DND-41 (cell line): Measurements from ENCODE around the gene ORC1.

Experiments used
- EZH2 ChIP-seq: IDR thresholded peaks from 3 replicates; pipeline ENCODE4 v1.6.1; 2012; ENCODE audit warnings: borderline replicate concordance, low read depth, mild to moderate bottlenecking, moderate library complexity, low read length, inconsistent platforms; ENCODE audit not compliant: severe bottlenecking
- TF ChIP-seq, protein P1 (sequence below): IDR thresholded peaks from 2 replicates; pipeline ENCODE4 v1.5.1; 2012; ENCODE audit warnings: borderline replicate concordance, low read length, moderate library complexity, mild to moderate bottlenecking; ENCODE audit not compliant: poor library complexity, severe bottlenecking; ENCODE audit errors: extremely low read depth

DNA sequence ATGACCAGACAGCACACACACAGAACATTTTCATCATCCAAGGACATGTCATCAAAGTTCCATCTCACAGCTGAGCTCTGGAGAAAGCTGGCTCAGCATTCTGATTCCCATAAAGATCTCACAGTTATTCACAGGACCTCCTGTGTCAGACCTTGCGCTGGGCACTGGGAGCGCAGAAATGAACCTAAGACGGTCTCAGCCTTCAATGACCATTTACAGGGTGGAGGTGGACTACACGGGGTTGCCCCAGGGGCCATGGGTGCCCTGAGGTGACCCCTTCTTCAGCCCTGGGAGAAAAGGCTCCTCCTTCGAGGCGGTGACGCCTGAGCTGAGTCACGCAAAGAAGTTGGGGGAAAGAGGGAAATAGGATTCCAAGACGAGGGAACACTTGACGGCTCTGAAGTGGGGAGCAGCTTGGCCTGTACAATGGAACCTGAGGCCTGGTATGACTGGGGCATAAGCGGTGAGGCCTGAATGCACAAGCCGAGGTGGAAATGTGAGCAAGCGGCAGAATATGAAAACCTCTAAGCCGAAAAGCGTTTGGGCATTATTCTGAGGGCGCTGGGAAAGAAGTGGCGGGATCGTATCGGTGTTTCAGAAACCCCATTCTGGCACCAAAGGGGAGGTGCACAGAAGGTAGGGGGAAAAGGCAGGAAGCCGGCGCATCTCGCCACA lies 39.0 kb downstream of the ORC1 start:
- TF ChIP-seq, protein P1, sequence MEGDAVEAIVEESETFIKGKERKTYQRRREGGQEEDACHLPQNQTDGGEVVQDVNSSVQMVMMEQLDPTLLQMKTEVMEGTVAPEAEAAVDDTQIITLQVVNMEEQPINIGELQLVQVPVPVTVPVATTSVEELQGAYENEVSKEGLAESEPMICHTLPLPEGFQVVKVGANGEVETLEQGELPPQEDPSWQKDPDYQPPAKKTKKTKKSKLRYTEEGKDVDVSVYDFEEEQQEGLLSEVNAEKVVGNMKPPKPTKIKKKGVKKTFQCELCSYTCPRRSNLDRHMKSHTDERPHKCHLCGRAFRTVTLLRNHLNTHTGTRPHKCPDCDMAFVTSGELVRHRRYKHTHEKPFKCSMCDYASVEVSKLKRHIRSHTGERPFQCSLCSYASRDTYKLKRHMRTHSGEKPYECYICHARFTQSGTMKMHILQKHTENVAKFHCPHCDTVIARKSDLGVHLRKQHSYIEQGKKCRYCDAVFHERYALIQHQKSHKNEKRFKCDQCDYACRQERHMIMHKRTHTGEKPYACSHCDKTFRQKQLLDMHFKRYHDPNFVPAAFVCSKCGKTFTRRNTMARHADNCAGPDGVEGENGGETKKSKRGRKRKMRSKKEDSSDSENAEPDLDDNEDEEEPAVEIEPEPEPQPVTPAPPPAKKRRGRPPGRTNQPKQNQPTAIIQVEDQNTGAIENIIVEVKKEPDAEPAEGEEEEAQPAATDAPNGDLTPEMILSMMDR = no peak
- TF ChIP-seq EZH2 = no peak
